PC-9 (cell line): ENCODE data around the gene TRIM6.

ENCODE experiments used
- EZH2 ChIP-seq: fragments of 200-600 bp; sonication (generic); IDR thresholded peaks from 2 replicates; pipeline ENCODE4 v1.8.0; 2017; ENCODE audit warnings: antibody characterized with exemption, low read depth
- TF ChIP-seq, protein P1 (sequence below): fragments of 200-600 bp; sonication (generic); conservative IDR thresholded peaks from 2 replicates; pipeline ENCODE4 v1.6.1; 2017; ENCODE audit warnings: mixed run types, antibody characterized with exemption, mild to moderate bottlenecking, moderate library complexity

DNA sequence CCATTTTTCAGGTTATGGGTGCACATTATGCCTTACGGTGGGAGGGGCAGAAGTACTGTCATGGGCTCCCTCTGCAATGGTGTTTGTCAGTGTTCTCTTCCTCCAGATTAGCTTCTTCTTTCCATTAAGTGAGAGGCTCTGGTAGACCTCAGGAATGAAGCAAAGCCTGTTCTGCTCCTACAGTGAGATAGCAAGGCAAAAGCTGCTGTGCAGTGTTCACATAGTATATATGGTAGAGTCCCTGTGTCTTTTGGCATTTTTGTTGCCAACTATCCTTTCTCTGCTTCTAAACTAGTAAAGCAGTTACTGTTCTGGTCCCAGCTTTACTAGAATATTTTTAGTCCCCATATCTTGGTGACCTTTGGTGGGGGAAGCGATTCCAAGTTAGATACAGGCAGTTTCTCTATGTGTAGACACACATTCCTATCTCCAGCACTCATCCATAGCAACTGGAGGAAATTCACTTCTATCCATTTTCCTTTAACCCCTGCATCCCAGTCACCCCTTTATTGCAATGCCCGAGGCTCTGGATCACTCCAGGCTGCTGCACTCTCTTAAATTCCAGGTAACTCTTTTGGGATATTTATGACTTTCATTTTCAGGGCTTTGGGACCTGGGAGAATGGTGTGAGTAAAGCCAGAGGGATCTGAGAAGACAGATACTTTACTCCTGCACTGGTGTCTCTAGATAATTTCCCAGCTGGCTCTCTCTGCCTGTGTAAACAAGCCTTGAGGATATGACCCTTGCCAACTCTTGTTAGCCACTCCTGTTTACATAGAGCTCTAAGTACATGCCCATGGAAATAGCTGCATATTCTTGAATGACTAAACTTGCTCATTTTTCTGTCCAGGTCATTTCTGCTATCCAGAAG lies 24.4 kb downstream of the TRIM6 start:
- no peak for TF ChIP-seq EZH2
- TF ChIP-seq, protein P1, sequence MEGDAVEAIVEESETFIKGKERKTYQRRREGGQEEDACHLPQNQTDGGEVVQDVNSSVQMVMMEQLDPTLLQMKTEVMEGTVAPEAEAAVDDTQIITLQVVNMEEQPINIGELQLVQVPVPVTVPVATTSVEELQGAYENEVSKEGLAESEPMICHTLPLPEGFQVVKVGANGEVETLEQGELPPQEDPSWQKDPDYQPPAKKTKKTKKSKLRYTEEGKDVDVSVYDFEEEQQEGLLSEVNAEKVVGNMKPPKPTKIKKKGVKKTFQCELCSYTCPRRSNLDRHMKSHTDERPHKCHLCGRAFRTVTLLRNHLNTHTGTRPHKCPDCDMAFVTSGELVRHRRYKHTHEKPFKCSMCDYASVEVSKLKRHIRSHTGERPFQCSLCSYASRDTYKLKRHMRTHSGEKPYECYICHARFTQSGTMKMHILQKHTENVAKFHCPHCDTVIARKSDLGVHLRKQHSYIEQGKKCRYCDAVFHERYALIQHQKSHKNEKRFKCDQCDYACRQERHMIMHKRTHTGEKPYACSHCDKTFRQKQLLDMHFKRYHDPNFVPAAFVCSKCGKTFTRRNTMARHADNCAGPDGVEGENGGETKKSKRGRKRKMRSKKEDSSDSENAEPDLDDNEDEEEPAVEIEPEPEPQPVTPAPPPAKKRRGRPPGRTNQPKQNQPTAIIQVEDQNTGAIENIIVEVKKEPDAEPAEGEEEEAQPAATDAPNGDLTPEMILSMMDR, result no peak
